ENCODE results near the gene ITPRIP. TPM values are rescaled to one million over a fixed set of nuclear protein-coding genes. Genes with fewer than 3 reads are reported as not detected.

The ITPRIP gene
- total and polyA plus RNA-seq, 4 donors: 3.5 to 7.9 (median 6.0) TPM

- DNase-seq (ENCODE audit: low spot score): no peak
- Histone ChIP-seq H3K27ac (ENCODE audit: low read depth in 1 of 2, low read length in 2 of 2) (no peak overlapping the region), H3K9me3 (ENCODE audit: control insufficient read depth in 4 of 4, low read length in 3 of 4) (no peaks in the 10 kb centered on the region), H3K4me1 (ENCODE audit: control insufficient read depth in 4 of 4, insufficient read depth in 4 of 4, low read length in 3 of 4) (peaks cover 0 to 6% (median 3%) of the 10 kb centered on the region in 4 donors), H3K4me3 (ENCODE audit: low read depth in 1 of 3, low read length in 3 of 3) (no peak overlapping the region), H3K27me3 (ENCODE audit: control insufficient read depth in 4 of 4, insufficient read depth in 4 of 4, low read length in 3 of 4) (no peaks in the 10 kb centered on the region), H3K9ac (ENCODE audit: low read depth in 1 of 2, low read length in 2 of 2) (no peak overlapping the region), H3K36me3 (ENCODE audit: control insufficient read depth in 4 of 4, insufficient read depth in 3 of 4, low read depth in 1 of 4, low read length in 3 of 4) (no peaks in the 10 kb centered on the region)
- TF ChIP-seq EGR1 (IDR thresholded peaks at IDR 0.05; ENCODE audit: low read depth in 2 of 2) (no peak), GABPA (IDR thresholded peaks at IDR 0.05 in 1 of 2, conservative IDR thresholded peaks at IDR 0.05 in 1 of 2) (no peak)
- WGBS: 95% methylated on average over 10 of the region's 10 CpGs
Measured at GRCh38 chr10:104296687-104297436, 41.4 kb downstream of the ITPRIP start.

- no peaks in the 10 kb centered on the region for H3K27me3 ChIP-seq (ENCODE audit: control insufficient read depth in 4 of 4, insufficient read depth in 4 of 4, low read length in 3 of 4)
- no peak overlapping the region for H3K27ac ChIP-seq (ENCODE audit: low read depth in 1 of 2, low read length in 2 of 2)
- no peaks in the 10 kb centered on the region for H3K36me3 ChIP-seq (ENCODE audit: control insufficient read depth in 4 of 4, insufficient read depth in 3 of 4, low read depth in 1 of 4, low read length in 3 of 4)
- no peaks in the 10 kb centered on the region for H3K9me3 ChIP-seq (ENCODE audit: control insufficient read depth in 4 of 4, low read length in 3 of 4)
- no peak overlapping the region for H3K4me3 ChIP-seq (ENCODE audit: low read depth in 1 of 3, low read length in 3 of 3)
- peaks cover 0 to 5% (median 2%) of the 10 kb centered on the region in 4 donors for H3K4me1 ChIP-seq (ENCODE audit: control insufficient read depth in 4 of 4, insufficient read depth in 4 of 4, low read length in 3 of 4)
- H3K9ac ChIP-seq (ENCODE audit: low read depth in 1 of 2, low read length in 2 of 2): no peak overlapping the region
- WGBS: 79% methylated on average over 5 of the region's 5 CpGs
- TF ChIP-seq TAF1 (conservative IDR thresholded peaks at IDR 0.05) (no peak), NR2F2 (IDR thresholded peaks at IDR 0.05) (peak; percentile 95), SP1 (IDR thresholded peaks at IDR 0.05) (peak; percentile 44), RXRA (IDR thresholded peaks at IDR 0.05) (peak in 1 of 2 donors; percentile 16)
- no peak for DNase-seq (ENCODE audit: low spot score)
Measured at GRCh38 chr10:104293781-104294321, 44.4 kb downstream of the ITPRIP start.

- WGBS: 66% methylated on average over 2 of the region's 2 CpGs
- no peak for DNase-seq (ENCODE audit: low spot score)
- TF ChIP-seq JUND (IDR thresholded peaks at IDR 0.05): no peak
- TF ChIP-seq ATF3 (IDR thresholded peaks at IDR 0.05): no peak
- no peak for TF ChIP-seq YY1 (IDR thresholded peaks at IDR 0.05)
- no peak for TF ChIP-seq RXRA (IDR thresholded peaks at IDR 0.05)
- TF ChIP-seq REST (IDR thresholded peaks at IDR 0.05): no peak
- TF ChIP-seq NR2F2 (IDR thresholded peaks at IDR 0.05): peak; percentile 60
- no peak for TF ChIP-seq CTCF (IDR thresholded peaks at IDR 0.05; ENCODE audit: low read depth, low read length, missing input control)
Measured at GRCh38 chr10:104293011-104293410, 45.3 kb downstream of the ITPRIP start.

More at GRCh38 chr10:104293011-104293410, 45.3 kb downstream of the ITPRIP start:
- H3K9ac ChIP-seq (ENCODE audit: low read depth in 1 of 2, low read length in 2 of 2): no peak overlapping the region
- no peak overlapping the region for H3K4me3 ChIP-seq (ENCODE audit: low read depth in 1 of 3, low read length in 3 of 3)
- no peak overlapping the region for H3K27ac ChIP-seq (ENCODE audit: low read depth in 1 of 2, low read length in 2 of 2)
- H3K4me1 ChIP-seq (ENCODE audit: control insufficient read depth in 4 of 4, insufficient read depth in 4 of 4, low read length in 3 of 4): peaks cover 0 to 5% (median 2%) of the 10 kb centered on the region in 4 donors
- H3K27me3 ChIP-seq (ENCODE audit: control insufficient read depth in 4 of 4, insufficient read depth in 4 of 4, low read length in 3 of 4): no peaks in the 10 kb centered on the region
- no peaks in the 10 kb centered on the region for H3K36me3 ChIP-seq (ENCODE audit: control insufficient read depth in 4 of 4, insufficient read depth in 3 of 4, low read depth in 1 of 4, low read length in 3 of 4)
- H3K9me3 ChIP-seq (ENCODE audit: control insufficient read depth in 4 of 4, low read length in 3 of 4): no peaks in the 10 kb centered on the region
